ENCODE measurements around the gene LMO3. TPM values are rescaled to one million over a fixed set of nuclear protein-coding genes. Genes with fewer than 3 reads are reported as not detected.

The LMO3 gene
- total RNA-seq, 1 donor from 2014 or later, result 0.26 TPM

DNA sequence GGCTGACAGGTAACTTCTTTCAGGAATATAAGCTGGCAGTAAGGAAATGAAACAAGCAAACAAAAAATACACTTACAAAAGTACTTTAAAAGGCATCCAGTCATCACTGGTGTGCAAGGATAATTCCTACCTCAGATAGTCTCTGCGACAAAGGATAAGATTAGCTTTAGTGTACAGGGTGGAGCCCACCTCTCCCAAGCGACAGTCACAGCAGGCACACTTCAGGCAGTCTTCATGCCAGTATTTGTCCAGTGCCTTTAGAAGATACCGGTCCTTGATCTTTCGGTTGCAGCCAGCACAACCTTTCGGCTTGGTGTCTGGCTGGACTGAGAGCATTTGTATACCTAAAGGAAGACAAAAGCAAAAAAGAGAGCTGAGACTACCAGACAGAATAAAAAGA is 5.4 kb downstream of the LMO3 start:
- Histone ChIP-seq H3K27me3 (ENCODE audit: control insufficient read depth, insufficient read depth, low read length) (no peaks in the 10 kb centered on the region), H3K4me3 (ENCODE audit: low read depth, low read length) (peak overlapping the region; percentile 23), H3K36me3 (ENCODE audit: control insufficient read depth, insufficient read depth, low read length) (no peaks in the 10 kb centered on the region)
- TF ChIP-seq, protein P1, sequence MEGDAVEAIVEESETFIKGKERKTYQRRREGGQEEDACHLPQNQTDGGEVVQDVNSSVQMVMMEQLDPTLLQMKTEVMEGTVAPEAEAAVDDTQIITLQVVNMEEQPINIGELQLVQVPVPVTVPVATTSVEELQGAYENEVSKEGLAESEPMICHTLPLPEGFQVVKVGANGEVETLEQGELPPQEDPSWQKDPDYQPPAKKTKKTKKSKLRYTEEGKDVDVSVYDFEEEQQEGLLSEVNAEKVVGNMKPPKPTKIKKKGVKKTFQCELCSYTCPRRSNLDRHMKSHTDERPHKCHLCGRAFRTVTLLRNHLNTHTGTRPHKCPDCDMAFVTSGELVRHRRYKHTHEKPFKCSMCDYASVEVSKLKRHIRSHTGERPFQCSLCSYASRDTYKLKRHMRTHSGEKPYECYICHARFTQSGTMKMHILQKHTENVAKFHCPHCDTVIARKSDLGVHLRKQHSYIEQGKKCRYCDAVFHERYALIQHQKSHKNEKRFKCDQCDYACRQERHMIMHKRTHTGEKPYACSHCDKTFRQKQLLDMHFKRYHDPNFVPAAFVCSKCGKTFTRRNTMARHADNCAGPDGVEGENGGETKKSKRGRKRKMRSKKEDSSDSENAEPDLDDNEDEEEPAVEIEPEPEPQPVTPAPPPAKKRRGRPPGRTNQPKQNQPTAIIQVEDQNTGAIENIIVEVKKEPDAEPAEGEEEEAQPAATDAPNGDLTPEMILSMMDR (IDR thresholded peaks at IDR 0.05; ENCODE audit: insufficient read depth, low read length, severe bottlenecking), result no peak
- DNase-seq (ENCODE audit: low read depth) (peak; percentile 59), FAIRE-seq (no peak)

DNA sequence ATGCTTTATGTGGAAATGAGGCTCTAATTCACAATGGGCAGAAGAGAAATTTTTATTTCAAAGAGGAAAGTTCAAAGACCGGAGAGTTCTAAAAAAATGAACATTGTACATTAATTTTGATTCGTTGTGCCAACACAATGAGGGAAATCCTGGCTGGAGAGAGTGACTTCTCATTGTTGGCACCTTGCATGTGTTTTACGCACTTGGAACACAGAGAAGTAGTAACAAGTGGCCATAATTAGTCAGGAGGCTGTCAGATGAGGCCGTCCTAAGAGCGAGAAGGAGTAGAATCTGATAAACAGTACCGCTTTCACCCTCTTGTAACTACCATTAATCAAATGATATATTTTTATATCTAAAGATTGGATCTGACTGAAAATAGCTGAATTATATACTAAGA is 6.9 kb downstream of the LMO3 start:
- Histone ChIP-seq H3K27me3 (ENCODE audit: control insufficient read depth, insufficient read depth, low read length) (no peaks in the 10 kb centered on the region), H3K36me3 (ENCODE audit: control insufficient read depth, insufficient read depth, low read length) (no peaks in the 10 kb centered on the region), H3K4me3 (ENCODE audit: low read depth, low read length) (peak overlapping the region; percentile 25)
- FAIRE-seq, result no peak
- TF ChIP-seq, protein P1 (IDR thresholded peaks at IDR 0.05; ENCODE audit: insufficient read depth, low read length, severe bottlenecking), result no peak
- peak; percentile 69 for DNase-seq (ENCODE audit: low read depth)

DNA sequence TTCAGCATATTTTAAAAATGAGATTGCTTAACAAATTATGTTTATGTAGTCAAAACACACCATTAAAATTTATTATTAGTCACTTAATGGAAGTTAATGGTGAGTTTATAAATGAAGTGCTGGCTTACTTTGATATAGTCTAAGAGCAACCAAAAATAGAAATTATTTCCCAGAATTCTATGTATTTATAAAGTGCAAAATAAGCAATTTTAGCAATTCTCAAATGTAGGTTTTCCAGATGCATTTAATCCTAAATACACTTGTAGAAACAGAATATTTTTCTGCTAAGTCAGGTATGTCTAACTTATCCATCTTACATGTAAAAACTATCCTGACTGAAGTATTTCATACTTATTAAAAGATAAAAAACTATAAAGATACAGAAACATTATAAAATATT is 11.2 kb downstream of the LMO3 start:
- Histone ChIP-seq H3K27me3 (ENCODE audit: control insufficient read depth, insufficient read depth, low read length) (no peaks in the 10 kb centered on the region), H3K4me3 (ENCODE audit: low read depth, low read length) (no peak overlapping the region), H3K36me3 (ENCODE audit: control insufficient read depth, insufficient read depth, low read length) (no peaks in the 10 kb centered on the region)
- TF ChIP-seq, protein P1 (IDR thresholded peaks at IDR 0.05; ENCODE audit: insufficient read depth, low read length, severe bottlenecking), result no peak
- DNase-seq (ENCODE audit: low read depth) (no peak), FAIRE-seq (no peak)

DNA sequence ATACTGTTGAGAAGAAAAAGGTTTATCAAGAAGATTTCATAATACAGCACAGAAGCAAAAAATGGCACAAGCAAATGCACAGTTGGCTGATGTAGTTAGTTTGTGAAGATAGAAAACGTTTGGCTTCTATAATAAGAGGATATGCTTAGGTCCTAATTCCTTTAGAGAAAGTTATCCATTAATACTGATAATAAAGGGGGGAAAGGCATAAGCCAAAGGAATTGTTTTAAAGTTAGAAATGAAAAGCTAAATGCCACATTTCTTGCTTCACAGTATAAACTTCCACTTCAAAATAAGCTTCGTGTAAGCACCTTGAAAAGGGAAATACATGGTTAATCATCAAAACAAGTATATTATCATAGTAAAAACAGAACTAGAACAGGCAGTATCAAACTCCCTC is 12.4 kb downstream of the LMO3 start:
- H3K27me3 ChIP-seq (ENCODE audit: control insufficient read depth, insufficient read depth, low read length), result no peaks in the 10 kb centered on the region
- no peaks in the 10 kb centered on the region for H3K36me3 ChIP-seq (ENCODE audit: control insufficient read depth, insufficient read depth, low read length)
- no peak for FAIRE-seq
- peak overlapping the region; percentile 17 for H3K4me3 ChIP-seq (ENCODE audit: low read depth, low read length)
- peak; percentile 60 for DNase-seq (ENCODE audit: low read depth)
- TF ChIP-seq, protein P1 (IDR thresholded peaks at IDR 0.05; ENCODE audit: insufficient read depth, low read length, severe bottlenecking), result no peak

DNA sequence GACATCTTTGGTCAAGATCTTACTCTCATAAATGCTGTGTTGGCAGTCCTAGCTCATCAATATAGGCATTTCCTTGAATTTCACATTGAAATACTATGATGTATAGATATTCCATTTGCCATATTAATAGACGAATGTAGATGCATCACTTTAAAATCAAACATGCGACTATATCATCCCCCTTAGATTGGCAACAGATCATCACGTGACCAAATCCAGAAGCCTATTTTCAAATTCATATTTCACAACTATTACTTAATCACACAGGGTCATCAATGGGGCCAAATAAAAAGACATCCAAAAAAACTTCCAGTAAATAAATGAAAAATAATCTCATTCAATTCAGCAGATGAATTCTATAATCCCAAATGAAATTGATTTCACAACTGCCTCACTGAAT is 15.3 kb downstream of the LMO3 start:
- no peak for FAIRE-seq
- Histone ChIP-seq H3K27me3 (ENCODE audit: control insufficient read depth, insufficient read depth, low read length) (no peaks in the 10 kb centered on the region), H3K4me3 (ENCODE audit: low read depth, low read length) (no peak overlapping the region), H3K36me3 (ENCODE audit: control insufficient read depth, insufficient read depth, low read length) (no peaks in the 10 kb centered on the region)
- TF ChIP-seq, protein P1 (IDR thresholded peaks at IDR 0.05; ENCODE audit: insufficient read depth, low read length, severe bottlenecking), result no peak
- peak; percentile 27 for DNase-seq (ENCODE audit: low read depth)

DNA sequence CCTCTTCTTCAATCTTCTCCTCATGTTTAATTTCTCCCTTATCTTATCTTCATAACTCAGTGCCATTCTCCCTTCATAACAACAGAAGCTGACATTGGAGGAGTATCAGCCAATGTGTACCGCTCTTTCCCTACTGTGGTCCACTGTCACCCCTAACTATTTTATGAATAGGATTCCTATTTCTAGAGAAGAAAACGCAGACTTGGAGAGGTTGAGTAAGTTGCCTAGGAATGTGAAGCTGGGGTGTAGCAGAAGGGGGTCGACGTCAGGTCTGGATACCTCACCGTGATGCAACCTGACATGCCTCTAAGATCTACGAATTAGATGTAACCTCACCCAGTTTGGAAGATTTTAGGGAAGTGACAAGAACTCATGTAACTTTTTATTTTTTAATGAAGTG is 17.1 kb downstream of the LMO3 start:
- no peak for FAIRE-seq
- DNase-seq (ENCODE audit: low read depth), result peak; percentile 93
- H3K36me3 ChIP-seq (ENCODE audit: control insufficient read depth, insufficient read depth, low read length), result no peaks in the 10 kb centered on the region
- no peaks in the 10 kb centered on the region for H3K27me3 ChIP-seq (ENCODE audit: control insufficient read depth, insufficient read depth, low read length)
- H3K4me3 ChIP-seq (ENCODE audit: low read depth, low read length), result no peak overlapping the region
- TF ChIP-seq, protein P1 (IDR thresholded peaks at IDR 0.05; ENCODE audit: insufficient read depth, low read length, severe bottlenecking), result no peak

Data from bronchial epithelial cell (primary cell).